GM12872 (cell line): ENCODE measurements around the gene USP19.
A peak's percentile ranks its signal among the peaks of the same experiment; 100 is the strongest.

ENCODE experiments used
- CTCF ChIP-seq: IDR thresholded peaks from 3 replicates; pipeline ENCODE4 v1.5.1; 2011; ENCODE audit warnings: low read depth, mild to moderate bottlenecking, low read length, moderate library complexity; ENCODE audit not compliant: insufficient read depth

The USP19 gene

GRCh38 chr3:49148159-49148558, 27.5 kb upstream of the USP19 start:
- no peak for TF ChIP-seq CTCF

GRCh38 chr3:49140080-49140479, 19.5 kb upstream of the USP19 start:
- TF ChIP-seq CTCF, result no peak

GRCh38 chr3:49135499-49135898, 14.9 kb upstream of the USP19 start:
- TF ChIP-seq CTCF, result no peak

- TF ChIP-seq CTCF, result 0 out of 3 replicates have a peak, but pooled peaks have one; percentile 5
Measured at GRCh38 chr3:49134471-49135265, 14.0 kb upstream of the USP19 start.

- TF ChIP-seq CTCF, result no peak
Measured at GRCh38 chr3:49133226-49133951, 12.8 kb upstream of the USP19 start.

- TF ChIP-seq CTCF, result no peak
Measured at GRCh38 chr3:49132437-49133225, 12.0 kb upstream of the USP19 start, which contains the start of gene LAMB2. LAMB2 (minus strand) TSS chr3:49133050; CDS start chr3:49132867, 183 bp downstream.

GRCh38 chr3:49132073-49132436, 11.4 kb upstream of the USP19 start:
- no peak for TF ChIP-seq CTCF
